ENCODE data around the gene AICDA. TPM values are rescaled to one million over a fixed set of nuclear protein-coding genes. Genes with fewer than 3 reads are reported as not detected.
"Not testable (repeated sequence)": the region's sequence is repeated elsewhere in the genome, so short reads cannot be mapped to it uniquely, and the experiment has no call there.

Gene AICDA
- polyA plus RNA-seq, 1 experiment = not detected

DNA sequence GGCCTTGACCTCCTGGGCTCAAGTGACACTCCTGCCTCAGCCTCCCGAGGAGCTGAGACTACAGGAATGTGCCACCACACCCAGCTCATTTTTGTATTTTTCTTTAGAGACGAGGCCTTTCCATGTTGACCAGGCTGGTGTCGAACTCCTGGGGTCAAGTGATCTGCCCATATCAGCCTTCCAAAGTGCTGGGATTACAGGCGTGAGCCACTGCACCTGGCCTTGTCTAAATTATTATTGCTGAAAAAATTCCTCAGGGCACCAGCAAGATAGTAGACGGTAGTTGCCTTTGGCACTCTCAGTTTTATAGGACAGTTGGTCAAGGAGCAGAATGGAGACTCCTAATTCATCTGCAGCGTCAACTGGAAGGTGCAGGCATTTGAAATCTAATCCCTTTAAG, 2.5 kb upstream of the AICDA start:
- TF ChIP-seq, protein P1, sequence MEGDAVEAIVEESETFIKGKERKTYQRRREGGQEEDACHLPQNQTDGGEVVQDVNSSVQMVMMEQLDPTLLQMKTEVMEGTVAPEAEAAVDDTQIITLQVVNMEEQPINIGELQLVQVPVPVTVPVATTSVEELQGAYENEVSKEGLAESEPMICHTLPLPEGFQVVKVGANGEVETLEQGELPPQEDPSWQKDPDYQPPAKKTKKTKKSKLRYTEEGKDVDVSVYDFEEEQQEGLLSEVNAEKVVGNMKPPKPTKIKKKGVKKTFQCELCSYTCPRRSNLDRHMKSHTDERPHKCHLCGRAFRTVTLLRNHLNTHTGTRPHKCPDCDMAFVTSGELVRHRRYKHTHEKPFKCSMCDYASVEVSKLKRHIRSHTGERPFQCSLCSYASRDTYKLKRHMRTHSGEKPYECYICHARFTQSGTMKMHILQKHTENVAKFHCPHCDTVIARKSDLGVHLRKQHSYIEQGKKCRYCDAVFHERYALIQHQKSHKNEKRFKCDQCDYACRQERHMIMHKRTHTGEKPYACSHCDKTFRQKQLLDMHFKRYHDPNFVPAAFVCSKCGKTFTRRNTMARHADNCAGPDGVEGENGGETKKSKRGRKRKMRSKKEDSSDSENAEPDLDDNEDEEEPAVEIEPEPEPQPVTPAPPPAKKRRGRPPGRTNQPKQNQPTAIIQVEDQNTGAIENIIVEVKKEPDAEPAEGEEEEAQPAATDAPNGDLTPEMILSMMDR (IDR thresholded peaks at IDR 0.05; ENCODE audit: low read depth, low read length) = no peak
- H3K27ac ChIP-seq (ENCODE audit: low read depth, low read length) = no peak overlapping the region
- no peaks in the 10 kb centered on the region for H3K9me3 ChIP-seq (ENCODE audit: control insufficient read depth, insufficient read depth, low read length)
- no peaks in the 10 kb centered on the region for H3K27me3 ChIP-seq (ENCODE audit: control insufficient read depth, insufficient read depth, low read length)
- ChIA-PET POLR2A (no interaction called here), CTCF (interaction anchor here (1.5 kb wide), 1 partner anchor 275 kb away, joined by 3 read pairs; no protein-coding TSS in a partner anchor)
- no peak overlapping the region for H3K4me3 ChIP-seq (ENCODE audit: low read depth, low read length)
- DNase-seq (ENCODE audit: low read depth, low spot score) = no peak

DNA sequence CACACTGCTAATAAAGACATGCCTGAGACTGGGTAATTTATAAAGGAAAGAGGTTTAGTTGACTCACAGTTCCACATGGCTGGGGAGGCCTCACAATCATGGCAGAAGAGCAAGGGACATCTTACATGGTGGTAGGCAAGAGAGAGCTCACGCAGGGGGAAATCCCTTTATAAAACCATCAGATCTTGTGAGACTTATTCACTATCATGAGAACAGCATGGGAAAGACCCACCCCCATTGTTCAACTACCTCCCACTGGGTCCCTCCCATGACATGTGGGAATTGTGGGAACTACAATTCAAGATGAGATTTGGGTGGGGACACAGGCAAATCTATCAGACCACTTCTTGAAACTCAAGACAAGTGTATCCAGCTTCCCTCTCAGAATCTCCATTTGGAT, 1.2 kb upstream of the AICDA start:
- H3K4me3 ChIP-seq (ENCODE audit: low read depth, low read length); H3K9me3 ChIP-seq (ENCODE audit: control insufficient read depth, insufficient read depth, low read length); POLR2A ChIA-PET; CTCF ChIA-PET; H3K27me3 ChIP-seq (ENCODE audit: control insufficient read depth, insufficient read depth, low read length); DNase-seq (ENCODE audit: low read depth, low spot score); H3K27ac ChIP-seq (ENCODE audit: low read depth, low read length): not testable (repeated sequence)

DNA sequence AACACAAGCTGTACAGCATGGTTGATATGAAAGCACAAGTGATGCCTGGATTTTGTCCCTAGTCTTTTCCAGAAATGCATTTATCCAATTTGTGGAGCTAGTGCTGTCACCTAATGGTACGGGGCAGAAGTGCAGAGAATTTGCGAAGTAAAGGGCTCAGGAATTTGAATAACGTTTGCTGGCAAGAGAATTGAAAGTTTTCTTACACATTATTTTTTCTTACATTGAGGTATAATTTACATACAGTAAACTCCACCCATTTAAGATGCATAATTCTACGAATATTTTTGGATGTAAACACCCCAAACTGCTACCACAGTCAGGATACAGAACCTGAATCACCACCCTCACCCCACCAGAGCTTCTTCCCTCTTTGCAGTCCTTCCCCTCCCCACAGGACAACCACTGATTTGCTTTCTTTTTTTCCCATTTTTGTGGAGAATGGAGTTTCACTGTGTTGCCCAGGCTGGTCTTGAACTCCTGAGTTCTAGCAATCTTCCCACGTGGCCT, 3.5 kb downstream of the AICDA start:
- CTCF ChIA-PET = interaction anchor here (0.6 to 4.0 kb wide), 12 partner anchors 13 to 1026 kb away, joined by 3 to 46 read pairs (median 3); no protein-coding TSS in a partner anchor
- Histone ChIP-seq H3K9me3 (ENCODE audit: control insufficient read depth, insufficient read depth, low read length) (peaks cover 5% of the 10 kb centered on the region; the same call in 1 of the 2 replicates), H3K27ac (ENCODE audit: low read depth, low read length) (no peak overlapping the region), H3K27me3 (ENCODE audit: control insufficient read depth, insufficient read depth, low read length) (no peaks in the 10 kb centered on the region), H3K4me3 (ENCODE audit: low read depth, low read length) (peak overlapping the region; percentile 5; the same call in 1 of the 2 replicates)
- peak; percentile 11 for DNase-seq (ENCODE audit: low read depth, low spot score)
- POLR2A ChIA-PET = no interaction called here
- TF ChIP-seq, protein P1 (IDR thresholded peaks at IDR 0.05; ENCODE audit: low read depth, low read length) = peak; percentile 66

DNA sequence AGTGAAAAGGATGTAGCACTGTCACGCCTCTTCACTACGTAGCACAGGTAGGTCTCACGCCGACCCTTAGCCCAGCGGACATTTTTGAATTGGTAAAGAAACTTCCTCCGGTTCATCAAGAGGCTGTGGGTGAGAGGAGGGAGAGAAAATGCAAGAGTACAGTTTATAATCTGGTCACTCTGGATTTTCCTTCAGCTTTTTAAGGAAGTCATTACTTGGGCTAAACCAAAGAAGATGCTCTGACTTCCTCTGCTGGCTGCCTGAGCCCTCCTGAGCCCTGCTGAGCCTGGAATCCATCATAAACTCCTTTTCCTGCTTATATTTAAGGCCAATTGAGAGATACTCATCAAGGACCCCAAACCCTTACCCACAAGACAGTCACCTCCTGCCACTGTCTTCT, 5.8 kb downstream of the AICDA start:
- POLR2A ChIA-PET = no interaction called here
- no peak for DNase-seq (ENCODE audit: low read depth, low spot score)
- H3K9me3 ChIP-seq (ENCODE audit: control insufficient read depth, insufficient read depth, low read length) = peaks cover 5% of the 10 kb centered on the region; the same call in 1 of the 2 replicates
- H3K4me3 ChIP-seq (ENCODE audit: low read depth, low read length) = no peak overlapping the region
- H3K27me3 ChIP-seq (ENCODE audit: control insufficient read depth, insufficient read depth, low read length) = no peaks in the 10 kb centered on the region
- TF ChIP-seq, protein P1 (IDR thresholded peaks at IDR 0.05; ENCODE audit: low read depth, low read length) = no peak
- no peak overlapping the region for H3K27ac ChIP-seq (ENCODE audit: low read depth, low read length)
- CTCF ChIA-PET = no interaction called here

DNA sequence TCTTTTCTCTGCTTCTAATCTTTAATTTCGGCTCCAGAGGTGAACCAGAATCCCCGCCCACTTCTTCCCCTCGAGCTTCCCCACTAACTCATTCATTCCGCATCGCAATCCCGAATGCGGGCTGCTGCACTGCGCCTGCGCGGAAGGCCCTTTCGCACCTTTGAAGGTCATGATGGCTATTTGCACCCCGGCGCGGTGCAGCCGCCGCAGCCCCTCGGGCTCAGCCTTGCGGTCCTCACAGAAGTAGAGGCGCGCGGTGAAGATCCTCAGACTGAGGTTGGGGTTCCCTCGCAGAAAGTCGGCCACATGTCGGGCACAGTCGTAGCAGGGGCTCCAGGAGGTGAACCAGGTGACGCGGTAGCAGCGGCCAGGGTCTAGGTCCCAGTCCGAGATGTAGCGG, 7.6 kb downstream of the AICDA start:
- H3K4me3 ChIP-seq (ENCODE audit: low read depth, low read length) = no peak overlapping the region
- ChIA-PET POLR2A (no interaction called here), CTCF (interaction anchor here (0.7 kb wide), 1 partner anchor 27 kb away, joined by 3 read pairs; no protein-coding TSS in a partner anchor)
- TF ChIP-seq, protein P1 (IDR thresholded peaks at IDR 0.05; ENCODE audit: low read depth, low read length) = no peak
- H3K9me3 ChIP-seq (ENCODE audit: control insufficient read depth, insufficient read depth, low read length) = peaks cover 5% of the 10 kb centered on the region; the same call in 1 of the 2 replicates
- H3K27ac ChIP-seq (ENCODE audit: low read depth, low read length) = no peak overlapping the region
- H3K27me3 ChIP-seq (ENCODE audit: control insufficient read depth, insufficient read depth, low read length) = no peaks in the 10 kb centered on the region
- no peak for DNase-seq (ENCODE audit: low read depth, low spot score)

All from AG04450 (cell line).